Suppressor macrophage (primary cell): Measurements from ENCODE around the gene PPP1R16B.
"Not testable (repeated sequence)": the region's sequence is repeated elsewhere in the genome, so short reads cannot be mapped to it uniquely, and the experiment has no call there.

Experiments
- DNase-seq, 4 experiments: peaks; one replicate each; pipeline ENCODE4 v3.0.0-alpha.2; 2020 to 2022

PPP1R16B gene

GRCh38 chr20:38791940-38792339, 13.6 kb upstream of the PPP1R16B start:
- no peak for DNase-seq

DNA sequence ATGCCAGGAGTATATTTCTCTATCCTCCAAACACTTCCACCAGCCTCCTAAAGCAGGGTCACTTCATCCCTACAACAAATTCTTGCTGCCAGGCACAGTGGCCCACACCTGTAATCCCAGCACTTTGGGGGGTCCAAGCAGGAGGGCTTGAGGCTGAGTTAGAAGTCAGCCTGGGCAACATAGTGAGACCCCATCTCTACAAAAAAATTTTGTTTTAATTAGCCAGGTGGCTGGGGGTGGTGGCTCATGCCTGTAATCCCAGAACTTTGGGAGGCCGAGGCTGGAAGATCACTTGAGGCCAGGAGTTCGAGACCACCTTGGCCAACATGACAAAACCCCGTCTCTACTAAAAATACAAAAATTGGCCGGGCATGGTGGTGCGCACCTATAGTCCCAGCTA, 11.4 kb upstream of the PPP1R16B start:
- not testable (repeated sequence) for DNase-seq

DNA sequence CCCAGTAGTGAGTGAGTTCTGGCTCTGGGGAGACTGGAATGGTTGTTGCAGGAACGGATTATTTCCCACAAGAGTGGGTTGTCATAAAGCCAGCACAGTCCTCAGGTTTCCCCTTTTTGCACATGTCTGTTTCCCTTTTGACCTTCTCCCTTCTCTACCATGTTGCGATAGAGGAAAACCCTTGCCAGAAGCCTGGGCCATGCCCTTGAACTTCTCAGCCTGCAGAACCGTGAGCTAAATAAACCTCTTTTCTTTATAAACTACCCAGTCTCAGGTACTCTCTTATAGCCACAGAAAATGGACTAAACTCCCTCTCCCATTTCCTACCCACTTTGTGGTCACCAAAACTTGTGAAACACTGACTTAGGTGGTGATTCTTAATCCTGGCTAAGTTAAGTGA, 7.2 kb upstream of the PPP1R16B start:
- DNase-seq = peak in 3 of 4 experiments; percentile 19 to 25 (median 22)

- DNase-seq = peak; percentile 30 to 63 (median 44)
These were observed 6.3 kb upstream of the PPP1R16B start for GRCh38 chr20:38799203-38799602.

DNA sequence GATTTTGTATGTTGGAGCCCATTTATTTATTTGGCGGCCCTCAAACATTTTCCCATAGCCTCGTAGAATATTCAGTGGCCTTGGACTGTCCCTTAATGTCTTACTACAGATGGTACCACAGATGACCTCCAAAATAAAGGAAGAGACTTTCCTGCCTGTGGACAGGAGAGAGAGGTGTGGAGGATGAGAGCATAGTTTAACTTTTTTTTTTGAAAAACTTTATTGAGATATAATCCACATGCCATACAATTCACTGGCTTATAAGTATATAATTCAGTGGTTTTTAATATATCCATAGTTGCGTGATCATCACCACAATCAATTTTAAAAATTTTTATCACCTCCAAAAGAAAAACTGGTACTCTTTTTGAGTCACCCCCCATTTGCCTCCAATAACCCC, 4.6 kb upstream of the PPP1R16B start:
- DNase-seq = no peak

GRCh38 chr20:38804221-38804620, 1.3 kb upstream of the PPP1R16B start:
- DNase-seq = no peak

- peak in 3 of 4 experiments; percentile 10 to 24 (median 24) for DNase-seq
These were observed 605 bp upstream of the PPP1R16B start for GRCh38 chr20:38804682-38805501.

- peak in 2 of 4 experiments; percentile 8 to 25 for DNase-seq
These were observed 709 bp downstream of the PPP1R16B start for GRCh38 chr20:38805958-38806854.

- peak in 2 of 4 experiments; percentile 6 to 16 for DNase-seq
These were observed 1.6 kb downstream of the PPP1R16B start for GRCh38 chr20:38806855-38807655.

DNA sequence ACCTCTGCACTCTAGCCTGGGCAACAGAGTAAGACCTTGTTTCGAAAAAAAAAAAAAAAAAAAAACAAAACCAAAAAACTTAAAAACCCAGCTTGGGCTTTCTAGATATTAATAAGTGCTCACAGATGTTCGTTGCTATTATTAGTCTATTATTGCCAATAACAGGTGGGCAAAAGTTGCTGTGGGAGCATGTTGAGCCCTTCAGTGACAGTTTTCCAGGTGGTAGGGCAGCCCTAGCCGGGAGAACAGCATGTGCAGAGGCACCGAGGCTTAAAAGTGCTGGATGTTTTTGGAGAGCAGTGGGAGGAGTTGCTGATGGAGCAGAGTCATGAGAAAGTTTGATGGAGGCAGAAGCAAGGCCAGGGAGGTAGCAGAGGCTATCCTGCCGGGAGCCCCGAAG, 4.4 kb downstream of the PPP1R16B start:
- no peak for DNase-seq

GRCh38 chr20:38810926-38811630, 5.6 kb downstream of the PPP1R16B start:
- DNase-seq = peak in 2 of 4 experiments; percentile 17 to 40

GRCh38 chr20:38811769-38812168, 6.3 kb downstream of the PPP1R16B start:
- DNase-seq = no peak

GRCh38 chr20:38812182-38812581, 6.7 kb downstream of the PPP1R16B start:
- peak in 3 of 4 experiments; percentile 23 to 31 (median 30) for DNase-seq

GRCh38 chr20:38812709-38813573, 7.4 kb downstream of the PPP1R16B start:
- DNase-seq = no peak

- not testable (repeated sequence) for DNase-seq
These were observed 8.1 kb downstream of the PPP1R16B start for GRCh38 chr20:38813574-38813962.

DNA sequence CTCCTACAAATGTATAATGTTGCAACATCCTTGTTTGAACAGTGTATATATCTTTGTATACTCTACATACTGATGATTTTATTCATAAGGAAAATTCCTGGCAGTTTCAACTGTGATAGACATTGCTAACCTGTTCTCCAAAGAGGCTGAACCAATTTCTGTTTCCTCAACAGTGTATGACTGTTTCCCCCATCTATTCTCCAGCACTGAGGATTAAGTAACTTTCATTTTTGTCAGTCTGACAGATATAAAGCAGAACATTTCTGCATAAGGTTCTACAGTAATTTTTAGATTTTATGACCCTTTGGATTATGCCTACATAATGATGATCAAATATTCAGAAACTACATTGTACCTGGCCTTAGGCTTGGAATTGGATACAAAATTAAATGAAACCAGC, 9.9 kb downstream of the PPP1R16B start:
- no peak for DNase-seq

DNA sequence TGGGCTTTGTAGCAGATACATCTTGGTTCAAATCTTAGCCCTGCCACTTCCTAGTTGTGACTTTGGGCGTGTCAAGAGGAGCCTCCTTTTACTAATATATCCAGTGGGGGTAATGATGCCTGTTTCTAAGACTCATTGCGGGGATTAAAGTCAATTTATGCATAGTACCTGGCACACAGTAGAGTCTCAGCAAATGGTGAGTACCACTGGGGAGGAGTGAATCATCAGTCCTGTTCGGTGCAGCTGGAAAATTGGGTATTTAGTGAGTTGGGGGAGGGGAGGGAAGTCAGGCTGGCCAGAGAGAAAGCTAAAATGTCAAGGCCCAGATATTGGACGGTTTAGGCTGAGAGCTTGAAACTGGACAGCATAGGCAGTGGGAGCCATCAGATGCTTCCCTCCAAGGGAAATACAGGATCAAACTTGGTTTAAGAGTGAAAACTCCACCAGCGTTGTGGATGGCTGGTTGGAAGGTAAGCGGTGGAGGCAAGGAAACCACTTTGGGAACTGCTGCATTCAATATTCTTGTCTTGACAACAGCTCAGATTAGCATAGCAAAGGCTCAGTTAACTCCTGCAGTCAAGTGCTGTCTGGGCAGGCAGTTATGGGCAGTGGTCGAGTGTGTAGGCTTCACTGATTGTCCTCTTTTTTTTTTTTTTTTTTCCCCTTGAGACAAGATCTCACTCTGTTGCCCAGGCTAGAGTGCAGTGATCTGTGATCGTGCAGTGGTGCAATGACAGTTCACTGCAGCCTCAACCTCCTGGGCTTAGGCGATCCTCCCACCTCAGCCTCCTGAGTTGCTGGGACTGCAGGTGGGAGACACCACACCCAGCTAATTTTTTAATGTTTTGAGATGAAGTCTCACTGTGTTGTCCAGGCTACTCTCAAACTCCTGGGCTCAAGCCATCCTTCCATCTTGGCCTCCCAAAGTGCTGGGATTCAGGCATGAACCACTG, 12.9 kb downstream of the PPP1R16B start:
- DNase-seq = no peak

GRCh38 chr20:38825571-38825900, 20.0 kb downstream of the PPP1R16B start:
- no peak for DNase-seq

- DNase-seq = no peak
These were observed 20.6 kb downstream of the PPP1R16B start for GRCh38 chr20:38825901-38826625.
